Measurements from ENCODE around the gene SLC22A23. TPM values are rescaled to one million over a fixed set of nuclear protein-coding genes. Genes with fewer than 3 reads are reported as not detected.

SLC22A23 gene
- total and polyA plus RNA-seq, 4 donors: 4.9 to 45.4 (median 19.7) TPM

DNA sequence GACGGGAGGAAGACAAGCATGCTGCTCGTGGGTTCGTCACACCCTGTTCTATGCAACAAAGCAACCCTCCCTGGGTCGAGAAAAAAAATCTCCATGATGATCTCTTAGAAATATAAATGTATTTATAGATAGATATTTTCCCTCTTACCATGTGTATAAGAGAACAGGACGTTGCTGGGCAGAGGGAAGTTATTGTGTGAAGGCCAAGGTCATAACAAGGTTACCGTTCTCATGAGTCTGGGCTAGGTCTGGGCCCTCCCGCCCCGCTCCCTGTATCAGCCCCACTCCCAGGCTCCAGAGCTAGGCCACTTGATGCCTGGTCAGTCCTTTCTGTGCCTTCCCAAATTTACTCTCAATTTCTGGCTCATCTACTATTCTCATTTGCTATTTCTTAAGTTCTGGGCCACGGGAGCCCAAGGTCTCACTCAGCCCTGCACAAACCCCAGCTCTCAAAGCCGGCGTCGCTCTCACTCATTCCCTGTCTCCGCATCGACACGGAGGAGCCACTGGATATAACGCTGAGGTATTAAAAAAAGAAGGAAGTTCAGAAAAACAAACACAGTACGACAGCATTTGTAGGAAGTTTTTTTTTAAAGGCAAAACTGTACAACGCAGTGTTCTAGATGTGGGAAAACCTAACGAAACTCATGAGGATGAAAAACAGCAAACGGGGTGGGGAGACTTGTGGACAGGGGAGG lies 101.3 kb downstream of the SLC22A23 start:
- Histone ChIP-seq H3K36me3 (ENCODE audit: control insufficient read depth in 4 of 4, insufficient read depth in 3 of 4, low read depth in 1 of 4, low read length in 3 of 4) (no peaks in the 10 kb centered on the region), H3K9me3 (ENCODE audit: control insufficient read depth in 4 of 4, low read length in 3 of 4) (no peaks in the 10 kb centered on the region), H3K27me3 (ENCODE audit: control insufficient read depth in 4 of 4, insufficient read depth in 4 of 4, low read length in 3 of 4) (no peaks in the 10 kb centered on the region), H3K4me1 (ENCODE audit: control insufficient read depth in 4 of 4, insufficient read depth in 4 of 4, low read length in 3 of 4) (peaks cover 6 to 56% (median 36%) of the 10 kb centered on the region in 4 donors), H3K9ac (ENCODE audit: low read depth in 1 of 2, low read length in 2 of 2) (peak overlapping the region; percentile 50 to 69), H3K4me3 (ENCODE audit: low read depth in 1 of 3, low read length in 3 of 3) (peak overlapping the region in 2 of 3 donors; percentile 25 to 38), H3K27ac (ENCODE audit: low read depth in 1 of 2, low read length in 2 of 2) (peak overlapping the region; percentile 86 to 91)
- no peak for DNase-seq (ENCODE audit: low spot score)
- no peak for TF ChIP-seq SP1 (IDR thresholded peaks at IDR 0.05)
- peak in 1 of 2 donors; percentile 30 for TF ChIP-seq RAD21 (IDR thresholded peaks at IDR 0.05)
- peak; percentile 17 for TF ChIP-seq NR2F2 (IDR thresholded peaks at IDR 0.05)
- 24% methylated on average over 20 of the region's 20 CpGs for WGBS

DNA sequence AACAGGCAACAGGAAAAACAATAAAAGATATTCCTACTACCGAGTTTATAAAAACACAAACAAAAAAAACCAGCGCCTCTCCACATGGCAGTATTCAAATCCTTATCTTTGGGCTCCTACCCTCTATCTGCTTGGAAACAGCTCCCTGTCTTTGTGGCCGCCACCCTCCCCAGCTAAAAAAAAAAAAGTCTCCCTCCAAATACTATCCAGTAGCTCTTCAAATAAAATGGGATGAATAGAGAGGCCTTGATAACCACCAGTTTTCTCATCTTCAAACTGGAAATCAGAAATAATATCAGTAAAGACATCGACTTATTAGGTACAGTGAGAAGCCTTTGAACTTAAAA lies 101.9 kb downstream of the SLC22A23 start:
- no peaks in the 10 kb centered on the region for H3K36me3 ChIP-seq (ENCODE audit: control insufficient read depth in 4 of 4, insufficient read depth in 3 of 4, low read depth in 1 of 4, low read length in 3 of 4)
- no peaks in the 10 kb centered on the region for H3K9me3 ChIP-seq (ENCODE audit: control insufficient read depth in 4 of 4, low read length in 3 of 4)
- H3K4me3 ChIP-seq (ENCODE audit: low read depth in 1 of 3, low read length in 3 of 3): no peak overlapping the region
- H3K4me1 ChIP-seq (ENCODE audit: control insufficient read depth in 4 of 4, insufficient read depth in 4 of 4, low read length in 3 of 4): peaks cover 6 to 54% (median 36%) of the 10 kb centered on the region in 4 donors
- peak overlapping the region; percentile 86 to 91 for H3K27ac ChIP-seq (ENCODE audit: low read depth in 1 of 2, low read length in 2 of 2)
- TF ChIP-seq FOXA1 (IDR thresholded peaks at IDR 0.05) (no peak), FOXA2 (IDR thresholded peaks at IDR 0.05) (no peak), RAD21 (IDR thresholded peaks at IDR 0.05) (no peak), JUND (IDR thresholded peaks at IDR 0.05) (no peak), NR2F2 (IDR thresholded peaks at IDR 0.05) (no peak), EGR1 (IDR thresholded peaks at IDR 0.05; ENCODE audit: low read depth in 2 of 2) (no peak), SP1 (IDR thresholded peaks at IDR 0.05) (no peak), YY1 (IDR thresholded peaks at IDR 0.05) (no peak)
- TF ChIP-seq, protein P1, sequence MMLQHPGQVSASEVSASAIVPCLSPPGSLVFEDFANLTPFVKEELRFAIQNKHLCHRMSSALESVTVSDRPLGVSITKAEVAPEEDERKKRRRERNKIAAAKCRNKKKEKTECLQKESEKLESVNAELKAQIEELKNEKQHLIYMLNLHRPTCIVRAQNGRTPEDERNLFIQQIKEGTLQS (IDR thresholded peaks at IDR 0.05): no peak
- TF ChIP-seq, protein P2, sequence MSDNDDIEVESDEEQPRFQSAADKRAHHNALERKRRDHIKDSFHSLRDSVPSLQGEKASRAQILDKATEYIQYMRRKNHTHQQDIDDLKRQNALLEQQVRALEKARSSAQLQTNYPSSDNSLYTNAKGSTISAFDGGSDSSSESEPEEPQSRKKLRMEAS (IDR thresholded peaks at IDR 0.05): no peak
- TF ChIP-seq, protein P3, sequence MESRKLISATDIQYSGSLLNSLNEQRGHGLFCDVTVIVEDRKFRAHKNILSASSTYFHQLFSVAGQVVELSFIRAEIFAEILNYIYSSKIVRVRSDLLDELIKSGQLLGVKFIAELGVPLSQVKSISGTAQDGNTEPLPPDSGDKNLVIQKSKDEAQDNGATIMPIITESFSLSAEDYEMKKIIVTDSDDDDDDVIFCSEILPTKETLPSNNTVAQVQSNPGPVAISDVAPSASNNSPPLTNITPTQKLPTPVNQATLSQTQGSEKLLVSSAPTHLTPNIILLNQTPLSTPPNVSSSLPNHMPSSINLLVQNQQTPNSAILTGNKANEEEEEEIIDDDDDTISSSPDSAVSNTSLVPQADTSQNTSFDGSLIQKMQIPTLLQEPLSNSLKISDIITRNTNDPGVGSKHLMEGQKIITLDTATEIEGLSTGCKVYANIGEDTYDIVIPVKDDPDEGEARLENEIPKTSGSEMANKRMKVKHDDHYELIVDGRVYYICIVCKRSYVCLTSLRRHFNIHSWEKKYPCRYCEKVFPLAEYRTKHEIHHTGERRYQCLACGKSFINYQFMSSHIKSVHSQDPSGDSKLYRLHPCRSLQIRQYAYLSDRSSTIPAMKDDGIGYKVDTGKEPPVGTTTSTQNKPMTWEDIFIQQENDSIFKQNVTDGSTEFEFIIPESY (IDR thresholded peaks at IDR 0.05): no peak
- H3K9ac ChIP-seq (ENCODE audit: low read depth in 1 of 2, low read length in 2 of 2): peak overlapping the region in 1 of 2 donors; percentile 69
- no peaks in the 10 kb centered on the region for H3K27me3 ChIP-seq (ENCODE audit: control insufficient read depth in 4 of 4, insufficient read depth in 4 of 4, low read length in 3 of 4)
- DNase-seq (ENCODE audit: low spot score): no peak
- 72% methylated on average over 4 of the region's 4 CpGs for WGBS

DNA sequence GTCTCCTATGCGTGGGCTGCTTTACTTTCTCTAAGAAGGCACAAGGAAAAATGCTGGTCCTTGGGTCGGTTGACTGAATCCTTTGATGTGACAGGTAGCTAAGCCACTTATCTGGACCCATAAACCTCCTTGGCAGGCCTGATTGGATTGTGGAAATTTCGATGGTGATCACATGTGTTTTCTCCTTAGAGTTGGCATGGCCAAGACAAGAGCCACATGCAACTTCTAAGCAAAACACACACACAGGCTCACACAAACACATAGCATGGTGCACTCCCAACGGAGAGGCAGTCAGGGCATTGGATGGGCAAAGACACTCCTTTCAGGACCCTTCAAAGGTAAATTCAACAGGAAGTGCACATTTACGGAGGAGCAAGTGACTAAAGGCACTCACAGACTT lies 102.9 kb downstream of the SLC22A23 start:
- WGBS: 93% methylated on average over 5 of the region's 5 CpGs
- peaks cover 7 to 54% (median 36%) of the 10 kb centered on the region in 4 donors for H3K4me1 ChIP-seq (ENCODE audit: control insufficient read depth in 4 of 4, insufficient read depth in 4 of 4, low read length in 3 of 4)
- no peak for DNase-seq (ENCODE audit: low spot score)
- TF ChIP-seq, protein P1 (IDR thresholded peaks at IDR 0.05): no peak
- TF ChIP-seq HNF4G (IDR thresholded peaks at IDR 0.05) (no peak), EGR1 (IDR thresholded peaks at IDR 0.05; ENCODE audit: low read depth in 2 of 2) (no peak), TAF1 (conservative IDR thresholded peaks at IDR 0.05) (no peak), RAD21 (IDR thresholded peaks at IDR 0.05) (no peak), GABPA (IDR thresholded peaks at IDR 0.05 in 1 of 2, conservative IDR thresholded peaks at IDR 0.05 in 1 of 2) (no peak)
- TF ChIP-seq, protein P4, sequence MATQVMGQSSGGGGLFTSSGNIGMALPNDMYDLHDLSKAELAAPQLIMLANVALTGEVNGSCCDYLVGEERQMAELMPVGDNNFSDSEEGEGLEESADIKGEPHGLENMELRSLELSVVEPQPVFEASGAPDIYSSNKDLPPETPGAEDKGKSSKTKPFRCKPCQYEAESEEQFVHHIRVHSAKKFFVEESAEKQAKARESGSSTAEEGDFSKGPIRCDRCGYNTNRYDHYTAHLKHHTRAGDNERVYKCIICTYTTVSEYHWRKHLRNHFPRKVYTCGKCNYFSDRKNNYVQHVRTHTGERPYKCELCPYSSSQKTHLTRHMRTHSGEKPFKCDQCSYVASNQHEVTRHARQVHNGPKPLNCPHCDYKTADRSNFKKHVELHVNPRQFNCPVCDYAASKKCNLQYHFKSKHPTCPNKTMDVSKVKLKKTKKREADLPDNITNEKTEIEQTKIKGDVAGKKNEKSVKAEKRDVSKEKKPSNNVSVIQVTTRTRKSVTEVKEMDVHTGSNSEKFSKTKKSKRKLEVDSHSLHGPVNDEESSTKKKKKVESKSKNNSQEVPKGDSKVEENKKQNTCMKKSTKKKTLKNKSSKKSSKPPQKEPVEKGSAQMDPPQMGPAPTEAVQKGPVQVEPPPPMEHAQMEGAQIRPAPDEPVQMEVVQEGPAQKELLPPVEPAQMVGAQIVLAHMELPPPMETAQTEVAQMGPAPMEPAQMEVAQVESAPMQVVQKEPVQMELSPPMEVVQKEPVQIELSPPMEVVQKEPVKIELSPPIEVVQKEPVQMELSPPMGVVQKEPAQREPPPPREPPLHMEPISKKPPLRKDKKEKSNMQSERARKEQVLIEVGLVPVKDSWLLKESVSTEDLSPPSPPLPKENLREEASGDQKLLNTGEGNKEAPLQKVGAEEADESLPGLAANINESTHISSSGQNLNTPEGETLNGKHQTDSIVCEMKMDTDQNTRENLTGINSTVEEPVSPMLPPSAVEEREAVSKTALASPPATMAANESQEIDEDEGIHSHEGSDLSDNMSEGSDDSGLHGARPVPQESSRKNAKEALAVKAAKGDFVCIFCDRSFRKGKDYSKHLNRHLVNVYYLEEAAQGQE (IDR thresholded peaks at IDR 0.05): no peak
- TF ChIP-seq, protein P5, sequence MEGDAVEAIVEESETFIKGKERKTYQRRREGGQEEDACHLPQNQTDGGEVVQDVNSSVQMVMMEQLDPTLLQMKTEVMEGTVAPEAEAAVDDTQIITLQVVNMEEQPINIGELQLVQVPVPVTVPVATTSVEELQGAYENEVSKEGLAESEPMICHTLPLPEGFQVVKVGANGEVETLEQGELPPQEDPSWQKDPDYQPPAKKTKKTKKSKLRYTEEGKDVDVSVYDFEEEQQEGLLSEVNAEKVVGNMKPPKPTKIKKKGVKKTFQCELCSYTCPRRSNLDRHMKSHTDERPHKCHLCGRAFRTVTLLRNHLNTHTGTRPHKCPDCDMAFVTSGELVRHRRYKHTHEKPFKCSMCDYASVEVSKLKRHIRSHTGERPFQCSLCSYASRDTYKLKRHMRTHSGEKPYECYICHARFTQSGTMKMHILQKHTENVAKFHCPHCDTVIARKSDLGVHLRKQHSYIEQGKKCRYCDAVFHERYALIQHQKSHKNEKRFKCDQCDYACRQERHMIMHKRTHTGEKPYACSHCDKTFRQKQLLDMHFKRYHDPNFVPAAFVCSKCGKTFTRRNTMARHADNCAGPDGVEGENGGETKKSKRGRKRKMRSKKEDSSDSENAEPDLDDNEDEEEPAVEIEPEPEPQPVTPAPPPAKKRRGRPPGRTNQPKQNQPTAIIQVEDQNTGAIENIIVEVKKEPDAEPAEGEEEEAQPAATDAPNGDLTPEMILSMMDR (IDR thresholded peaks at IDR 0.05; ENCODE audit: low read depth, low read length, missing input control): no peak
- TF ChIP-seq, protein P3 (IDR thresholded peaks at IDR 0.05): no peak
- TF ChIP-seq, protein P2 (IDR thresholded peaks at IDR 0.05): no peak

More for the DNA sequence above, 102.9 kb downstream of the SLC22A23 start:
- no peak overlapping the region for H3K4me3 ChIP-seq (ENCODE audit: low read depth in 1 of 3, low read length in 3 of 3)
- H3K27me3 ChIP-seq (ENCODE audit: control insufficient read depth in 4 of 4, insufficient read depth in 4 of 4, low read length in 3 of 4): no peaks in the 10 kb centered on the region
- no peaks in the 10 kb centered on the region for H3K9me3 ChIP-seq (ENCODE audit: control insufficient read depth in 4 of 4, low read length in 3 of 4)
- no peak overlapping the region for H3K9ac ChIP-seq (ENCODE audit: low read depth in 1 of 2, low read length in 2 of 2)
- no peaks in the 10 kb centered on the region for H3K36me3 ChIP-seq (ENCODE audit: control insufficient read depth in 4 of 4, insufficient read depth in 3 of 4, low read depth in 1 of 4, low read length in 3 of 4)
- no peak overlapping the region for H3K27ac ChIP-seq (ENCODE audit: low read depth in 1 of 2, low read length in 2 of 2)
